ENCODE measurements around the gene GMDS. TPM values are rescaled to one million over a fixed set of nuclear protein-coding genes. Genes with fewer than 3 reads are reported as not detected.

The GMDS gene
- total and polyA plus RNA-seq, 2 experiments from 2014 or later, result 6.3 to 17.7 TPM

- Histone ChIP-seq H3K4me3 (no peak overlapping the region), H3K36me3 (no peaks in the 10 kb centered on the region), H3K27me3 (no peaks in the 10 kb centered on the region), H3K4me1 (ENCODE audit: low read depth) (no peaks in the 10 kb centered on the region), H3K9me3 (ENCODE audit: low read depth) (no peaks in the 10 kb centered on the region), H3K27ac (no peak overlapping the region)
- DNase-seq (ENCODE audit: low read depth in 1 of 2, low spot score in 1 of 2), result no peak
- no peak for TF ChIP-seq CTCF (IDR thresholded peaks at IDR 0.05; ENCODE audit: low read depth, low read length)
These were observed 664.0 kb downstream of the GMDS start for GRCh38 chr6:1581120-1581991.

- Histone ChIP-seq H3K27me3 (no peaks in the 10 kb centered on the region), H3K9me3 (ENCODE audit: low read depth) (no peaks in the 10 kb centered on the region), H3K4me1 (ENCODE audit: low read depth) (no peaks in the 10 kb centered on the region), H3K36me3 (no peaks in the 10 kb centered on the region), H3K27ac (no peak overlapping the region), H3K4me3 (no peak overlapping the region)
- no peak for DNase-seq (ENCODE audit: low read depth in 1 of 2, low spot score in 1 of 2)
- TF ChIP-seq CTCF (IDR thresholded peaks at IDR 0.05; ENCODE audit: low read depth, low read length), result no peak
These were observed 664.8 kb downstream of the GMDS start for GRCh38 chr6:1580585-1580984.

GRCh38 chr6:1580109-1580508 is 665.3 kb downstream of the GMDS start:
- no peak for DNase-seq (ENCODE audit: low read depth in 1 of 2, low spot score in 1 of 2)
- Histone ChIP-seq H3K27me3 (no peaks in the 10 kb centered on the region), H3K4me1 (ENCODE audit: low read depth) (no peaks in the 10 kb centered on the region), H3K27ac (no peak overlapping the region), H3K36me3 (no peaks in the 10 kb centered on the region), H3K4me3 (no peak overlapping the region), H3K9me3 (ENCODE audit: low read depth) (no peaks in the 10 kb centered on the region)
- no peak for TF ChIP-seq CTCF (IDR thresholded peaks at IDR 0.05; ENCODE audit: low read depth, low read length)

GRCh38 chr6:1579096-1579495 is 666.3 kb downstream of the GMDS start:
- Histone ChIP-seq H3K4me3 (no peak overlapping the region), H3K4me1 (ENCODE audit: low read depth) (no peaks in the 10 kb centered on the region), H3K27me3 (no peaks in the 10 kb centered on the region), H3K27ac (no peak overlapping the region), H3K36me3 (no peaks in the 10 kb centered on the region), H3K9me3 (ENCODE audit: low read depth) (no peaks in the 10 kb centered on the region)
- TF ChIP-seq CTCF (IDR thresholded peaks at IDR 0.05; ENCODE audit: low read depth, low read length), result no peak
- no peak for DNase-seq (ENCODE audit: low read depth in 1 of 2, low spot score in 1 of 2)

- no peaks in the 10 kb centered on the region for H3K4me1 ChIP-seq (ENCODE audit: low read depth)
- no peaks in the 10 kb centered on the region for H3K27me3 ChIP-seq
- H3K9me3 ChIP-seq (ENCODE audit: low read depth), result no peaks in the 10 kb centered on the region
- H3K4me3 ChIP-seq, result no peak overlapping the region
- DNase-seq (ENCODE audit: low read depth in 1 of 2, low spot score in 1 of 2), result no peak
- TF ChIP-seq CTCF (IDR thresholded peaks at IDR 0.05; ENCODE audit: low read depth, low read length), result no peak
- no peaks in the 10 kb centered on the region for H3K36me3 ChIP-seq
- no peak overlapping the region for H3K27ac ChIP-seq
These were observed 667.3 kb downstream of the GMDS start for GRCh38 chr6:1577896-1578745.
